ENCODE measurements around the gene NOP14. TPM values are rescaled to one million over a fixed set of nuclear protein-coding genes. Genes with fewer than 3 reads are reported as not detected.

NOP14 gene
- total and polyA plus RNA-seq, 2 of the 8 experiments (the other 6 are each of a cell fraction or from before 2014, with no cell fraction given), result 8.6 to 45.3 TPM

DNA sequence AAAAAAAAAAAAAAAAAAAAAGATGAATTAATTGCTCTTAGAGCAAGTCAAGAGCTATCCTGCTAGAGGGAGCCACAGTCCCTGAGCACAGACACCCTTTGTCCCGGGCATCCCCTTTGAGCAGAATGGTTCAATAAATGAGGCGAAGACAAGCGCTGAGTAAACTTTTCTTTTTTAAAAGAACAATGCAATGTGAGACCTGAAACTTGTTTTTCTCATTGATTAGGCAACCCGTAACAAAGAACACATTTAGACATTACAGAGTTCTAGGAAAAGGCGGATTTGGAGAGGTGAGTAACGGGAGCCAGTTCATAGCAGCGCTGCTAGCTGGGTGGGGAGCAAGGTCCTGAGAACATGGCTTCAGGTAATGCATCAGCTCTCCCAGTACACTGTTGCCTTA is 46.2 kb upstream of the NOP14 start (continued):
- peak; percentile 31 to 48 (median 37); a peak in 3 of 4 replicates for TF ChIP-seq CTCF (IDR thresholded peaks at IDR 0.05; ENCODE audit: control extremely low read depth in 1 of 3, insufficient read depth in 1 of 3, low read depth in 1 of 3, low read length in 3 of 3)
- no peak for TF ChIP-seq CHD2 (IDR thresholded peaks at IDR 0.05; ENCODE audit: low read length)
